PC-9 (cell line): ENCODE results near the gene ARPP21. TPM values are rescaled to one million over a fixed set of nuclear protein-coding genes. Genes with fewer than 3 reads are reported as not detected.

Source experiments
- BruUV-seq: library from RNA; stranded (reverse); fragments of 400-500 nt; replicated peaks from 2 replicates; lab custom pipeline; 2021; lab: Mats Ljungman, UMichigan
- CTCF ChIA-PET: fragments of 300-600 bp; sonication (Branson Sonifier 250); formaldehyde crosslinking; loops from one replicate; lab custom pipeline; 2022; ENCODE audit warnings: antibody characterized with exemption; lab: Charles Lee
- POLR2A ChIA-PET: fragments of 300-600 bp; sonication (Branson Sonifier 250); formaldehyde crosslinking; loops from one replicate; lab custom pipeline; 2022; ENCODE audit warnings: antibody characterized with exemption; ENCODE audit not compliant: unreplicated experiment; lab: Charles Lee
- DNase-seq, 2 experiments: peaks; one replicate each; pipeline versions ENCODE4 v3.0.0 to v3.0.0-alpha.2; 2015 to 2022; ENCODE audit warnings: mixed read lengths in 1 of 2
- H2AFZ ChIP-seq: fragments of 200-600 bp; sonication (generic); 2 replicates; pipeline ENCODE4 v1.8.1; 2017; ENCODE audit warnings: antibody characterized with exemption
- H3F3A ChIP-seq: fragments of 200-600 bp; sonication (generic); 2 replicates; pipeline ENCODE4 v1.8.1; 2017; ENCODE audit warnings: antibody characterized with exemption, mild to moderate bottlenecking, low read depth; ENCODE audit not compliant: insufficient read depth
- H3K27ac ChIP-seq: fragments of 200-600 bp; sonication (generic); 2 replicates; pipeline ENCODE4 v1.6.1; 2016; ENCODE audit warnings: mixed run types
- H3K27me3 ChIP-seq: fragments of 200-600 bp; sonication (generic); 2 replicates; pipeline ENCODE4 v1.6.1; 2016; ENCODE audit warnings: low read depth, mixed run types; ENCODE audit not compliant: insufficient read depth
- H3K36me3 ChIP-seq: fragments of 200-600 bp; sonication (generic); 2 replicates; pipeline ENCODE4 v1.6.1; 2016; ENCODE audit warnings: low read depth, mixed run types
- H3K4me1 ChIP-seq: fragments of 200-600 bp; sonication (generic); replicated peaks from 2 replicates; pipeline ENCODE4 v1.6.1; 2016; ENCODE audit warnings: mixed run types; ENCODE audit not compliant: insufficient read depth
- H3K4me2 ChIP-seq: fragments of 200-600 bp; sonication (generic); 2 replicates; pipeline ENCODE4 v1.6.1; 2017; ENCODE audit warnings: mixed run types
- H3K4me3 ChIP-seq: fragments of 200-600 bp; sonication (generic); 2 replicates; pipeline ENCODE4 v1.6.1; 2016; ENCODE audit warnings: mixed run types
- H3K79me2 ChIP-seq: fragments of 200-600 bp; sonication (generic); 2 replicates; pipeline ENCODE4 v1.6.1; 2017; ENCODE audit warnings: low read depth, mixed run types
- H3K9me2 ChIP-seq: fragments of 200-600 bp; sonication (generic); 2 replicates; pipeline ENCODE4 v1.8.1; 2017; ENCODE audit warnings: mild to moderate bottlenecking; ENCODE audit not compliant: insufficient read depth
- H3K9me3 ChIP-seq: fragments of 200-600 bp; sonication (generic); 2 replicates; pipeline ENCODE4 v1.8.1; 2016; ENCODE audit warnings: low read depth; ENCODE audit not compliant: insufficient read depth
- H4K20me1 ChIP-seq: fragments of 200-600 bp; sonication (generic); 2 replicates; pipeline ENCODE4 v1.8.1; 2017; ENCODE audit not compliant: insufficient read depth
- CTCF ChIP-seq: fragments of 200-600 bp; sonication (generic); conservative IDR thresholded peaks from 2 replicates; pipeline ENCODE4 v1.6.1; 2017; ENCODE audit warnings: mixed run types, antibody characterized with exemption, mild to moderate bottlenecking, moderate library complexity
- EZH2 ChIP-seq: fragments of 200-600 bp; sonication (generic); IDR thresholded peaks from 2 replicates; pipeline ENCODE4 v1.8.0; 2017; ENCODE audit warnings: antibody characterized with exemption, low read depth
- intact Hi-C: fragments of 100-400 bp; cut with micrococcal nuclease; formaldehyde crosslinking; loops from one replicate; pipeline ENCODE4 v1.10.0; 2022; ENCODE audit not compliant: unreplicated experiment
- total RNA-seq: library from RNA; stranded (reverse); gene quantifications from 2 replicates; pipeline ENCODE4 v1.2.3, GENCODE V29; 2021

Gene ARPP21
- total RNA-seq, 1 experiment from 2014 or later: not detected

- no peak for DNase-seq
- no peak overlapping the region for H3K4me2 ChIP-seq
- BruUV-seq: no TSS peak
- no peak overlapping the region for H2AFZ ChIP-seq
- H3K36me3 ChIP-seq: no peaks in the 10 kb centered on the region
- ChIA-PET POLR2A (no interaction called here), CTCF (no interaction called here)
- H3K9me2 ChIP-seq: no peaks in the 10 kb centered on the region
- no peaks in the 10 kb centered on the region for H3F3A ChIP-seq
- H3K27ac ChIP-seq: no peak overlapping the region
- no peaks in the 10 kb centered on the region for H3K9me3 ChIP-seq
- H3K4me1 ChIP-seq: no peaks in the 10 kb centered on the region
- intact Hi-C loops: no loop called here
- no peaks in the 10 kb centered on the region for H4K20me1 ChIP-seq
- TF ChIP-seq EZH2: no peak
- H3K79me2 ChIP-seq: no peaks in the 10 kb centered on the region
- H3K4me3 ChIP-seq: no peak overlapping the region
- 0 out of 2 replicates have a peak, but pooled peaks cover 3% of the 10 kb centered on the region for H3K27me3 ChIP-seq
These were observed 24.1 kb downstream of the ARPP21 start for GRCh38 chr3:35663471-35663870.

GRCh38 chr3:35664460-35664919, 25.2 kb downstream of the ARPP21 start:
- intact Hi-C loops: no loop called here
- CTCF ChIA-PET: no interaction called here
- H4K20me1 ChIP-seq: no peaks in the 10 kb centered on the region
- H3K27me3 ChIP-seq: peaks cover 6% of the 10 kb centered on the region; the same call in 1 of the 2 replicates
- BruUV-seq: no TSS peak
- POLR2A ChIA-PET: no interaction called here
- H3K9me2 ChIP-seq: no peaks in the 10 kb centered on the region
- TF ChIP-seq EZH2 (no peak), CTCF (no peak)
- H2AFZ ChIP-seq: no peak overlapping the region
- no peaks in the 10 kb centered on the region for H3K4me1 ChIP-seq
- H3K9me3 ChIP-seq: no peaks in the 10 kb centered on the region
- DNase-seq: no peak
- no peaks in the 10 kb centered on the region for H3K79me2 ChIP-seq
- no peaks in the 10 kb centered on the region for H3K36me3 ChIP-seq
- no peaks in the 10 kb centered on the region for H3F3A ChIP-seq
- no peak overlapping the region for H3K27ac ChIP-seq
- no peak overlapping the region for H3K4me2 ChIP-seq
- no peak overlapping the region for H3K4me3 ChIP-seq

- Histone ChIP-seq H3K9me3 (no peaks in the 10 kb centered on the region), H4K20me1 (no peaks in the 10 kb centered on the region), H3K4me1 (no peaks in the 10 kb centered on the region), H2AFZ (no peak overlapping the region), H3F3A (no peaks in the 10 kb centered on the region), H3K27me3 (peaks cover 8% of the 10 kb centered on the region; the same call in 1 of the 2 replicates), H3K4me3 (no peak overlapping the region), H3K9me2 (no peaks in the 10 kb centered on the region), H3K27ac (no peak overlapping the region), H3K36me3 (no peaks in the 10 kb centered on the region), H3K79me2 (no peaks in the 10 kb centered on the region), H3K4me2 (no peak overlapping the region)
- TF ChIP-seq CTCF (no peak), EZH2 (no peak)
- POLR2A ChIA-PET: no interaction called here
- BruUV-seq: no TSS peak
- CTCF ChIA-PET: no interaction called here
- no peak for DNase-seq
- intact Hi-C loops: no loop called here
These were observed 26.2 kb downstream of the ARPP21 start for GRCh38 chr3:35665390-35666055.

GRCh38 chr3:35666888-35667287, 27.6 kb downstream of the ARPP21 start:
- ChIA-PET POLR2A (no interaction called here), CTCF (no interaction called here)
- Histone ChIP-seq H3K79me2 (no peaks in the 10 kb centered on the region), H3K9me2 (no peaks in the 10 kb centered on the region), H3K27ac (no peak overlapping the region), H3K4me1 (no peaks in the 10 kb centered on the region), H2AFZ (no peak overlapping the region), H3K9me3 (no peaks in the 10 kb centered on the region), H3K27me3 (peaks cover 8% of the 10 kb centered on the region; the same call in 1 of the 2 replicates), H3K4me2 (no peak overlapping the region), H3K4me3 (no peak overlapping the region), H3F3A (no peaks in the 10 kb centered on the region), H3K36me3 (no peaks in the 10 kb centered on the region), H4K20me1 (no peaks in the 10 kb centered on the region)
- intact Hi-C loops: no loop called here
- TF ChIP-seq EZH2 (no peak), CTCF (no peak)
- BruUV-seq: no TSS peak
- no peak for DNase-seq
